Body of pancreas (tissue), 4 donors: ENCODE measurements around the gene FAM43A. TPM values are rescaled to one million over a fixed set of nuclear protein-coding genes. Genes with fewer than 3 reads are reported as not detected.

ENCODE experiments used
- ATAC-seq: fragments of 150-250 bp; one replicate; pipeline ENCODE4 v1.9.1; 2016
- DNase-seq, 4 donors: peaks; one replicate each; pipeline ENCODE4 v3.0.0-alpha.2; 2019
- H3K27ac ChIP-seq, 4 donors: fragments of 200-600 bp; sonication (generic); 1 replicate in 3 of 4; 2 replicates in 1 of 4; pipeline versions ENCODE4 v1.5.1 to v1.6.1; 2016 to 2019; ENCODE audit warnings: mild to moderate bottlenecking in 1 of 4, mixed read lengths in 1 of 4, moderate library complexity in 1 of 4
- H3K27me3 ChIP-seq, 2 donors: fragments of 200-600 bp; sonication (generic); one replicate each; pipeline ENCODE4 v1.6.0; 2016; ENCODE audit warnings: mild to moderate bottlenecking in 1 of 2
- H3K36me3 ChIP-seq, 2 donors: fragments of 200-600 bp; sonication (generic); replicated peaks in 1 of 2; 2 replicates each; pipeline ENCODE4 v1.5.1; 2016; ENCODE audit warnings: low read depth in 2 of 2; ENCODE audit not compliant: insufficient read depth in 1 of 2
- H3K4me1 ChIP-seq: fragments of 200-600 bp; sonication (generic); one replicate; pipeline ENCODE4 v1.6.0; 2016
- H3K4me3 ChIP-seq, 2 donors: fragments of 200-600 bp; sonication (generic); 1 replicate in 1 of 2; 2 replicates in 1 of 2; pipeline ENCODE4 v1.5.1; 2016 to 2019
- H3K9me3 ChIP-seq, 3 donors: fragments of 200-600 bp; sonication (generic); 1 replicate in 2 of 3; 2 replicates in 1 of 3; pipeline ENCODE4 v1.5.1; 2016
- CTCF ChIP-seq, 7 experiments: fragments of 450-650 bp in 4 of 7; fragments of 200-600 bp in 3 of 7; sonication (generic) in 3 of 7; IDR thresholded peaks; one replicate each; pipeline ENCODE4 v1.5.1; 2016 to 2019; ENCODE audit warnings: antibody characterized with exemption in 7 of 7
- POLR2A ChIP-seq, 3 donors: fragments of 450-650 bp; IDR thresholded peaks; one replicate each; pipeline ENCODE4 v1.6.1; 2016; ENCODE audit warnings: antibody characterized with exemption in 3 of 3, mild to moderate bottlenecking in 2 of 3
- WGBS, 2 donors: methylation state at CpG; one replicate each; pipeline ENCODE4 v1.1.5; 2017; 5-methylcytosine and 5-hydroxymethylcytosine counted together
- intact Hi-C: fragments of 100-400 bp; cut with DNase I; formaldehyde crosslinking; loops from one replicate; pipeline ENCODE4 v1.15.1; 2023
- total RNA-seq, 2 donors: library from RNA; depleted of rRNA; stranded (reverse); fragments of >200 nt; gene quantifications; one replicate each; pipeline ENCODE4 v1.1.0, GENCODE V29; 2016

Gene FAM43A
- total RNA-seq, 2 donors from 2014 or later, result 5.2 to 5.3 TPM

DNA sequence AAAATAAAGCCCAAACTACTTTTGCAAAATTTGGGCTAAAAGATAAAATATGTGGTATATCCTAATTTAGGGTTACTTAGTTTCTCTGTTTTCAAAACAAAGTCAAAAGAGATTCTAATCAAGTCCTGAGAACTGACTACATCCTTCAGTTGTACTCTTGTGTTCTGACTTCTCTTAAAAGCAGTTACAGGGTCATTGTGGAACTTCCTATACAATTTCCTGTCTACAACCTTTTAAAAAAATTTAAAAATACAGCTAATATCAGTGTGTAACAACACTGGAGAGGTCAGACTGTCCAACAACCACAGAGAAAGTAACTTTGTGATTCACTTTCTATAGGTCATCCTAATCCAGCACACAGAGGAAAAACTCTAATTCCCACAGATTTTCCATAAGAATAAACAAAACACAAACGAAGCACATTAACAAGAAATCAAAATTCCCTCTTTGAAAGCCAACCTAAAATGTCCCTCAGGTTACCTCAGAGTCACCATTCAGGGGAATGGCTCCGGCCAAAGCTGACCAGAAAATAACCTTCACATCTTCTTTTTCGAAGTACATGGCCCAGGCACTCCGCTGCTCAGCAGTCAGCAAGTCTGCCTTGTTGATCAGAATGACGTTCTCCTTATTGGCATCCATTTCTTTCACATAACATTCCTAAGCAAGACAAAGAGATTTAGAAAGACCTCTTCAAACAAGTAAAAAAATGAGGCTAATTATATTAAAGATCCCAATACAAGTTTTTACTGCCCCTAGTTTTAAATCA lies 27.0 kb upstream of the FAM43A start:
- H3K4me3 ChIP-seq, result no peak overlapping the region
- H3K27ac ChIP-seq, result no peak overlapping the region
- TF ChIP-seq CTCF (IDR thresholded peaks at IDR 0.05) (no peak), POLR2A (IDR thresholded peaks at IDR 0.05) (no peak)
- H3K36me3 ChIP-seq, result peaks cover 0 to 9% of the 10 kb centered on the region in 2 donors
- 78 to 80% methylated on average over 5 of the region's 5 CpGs for WGBS, 2 donors
- no peaks in the 10 kb centered on the region for H3K9me3 ChIP-seq
- intact Hi-C loops, result no loop called here
- H3K4me1 ChIP-seq, result no peaks in the 10 kb centered on the region
- DNase-seq (no peak), ATAC-seq (no peak)
- no peaks in the 10 kb centered on the region for H3K27me3 ChIP-seq

DNA sequence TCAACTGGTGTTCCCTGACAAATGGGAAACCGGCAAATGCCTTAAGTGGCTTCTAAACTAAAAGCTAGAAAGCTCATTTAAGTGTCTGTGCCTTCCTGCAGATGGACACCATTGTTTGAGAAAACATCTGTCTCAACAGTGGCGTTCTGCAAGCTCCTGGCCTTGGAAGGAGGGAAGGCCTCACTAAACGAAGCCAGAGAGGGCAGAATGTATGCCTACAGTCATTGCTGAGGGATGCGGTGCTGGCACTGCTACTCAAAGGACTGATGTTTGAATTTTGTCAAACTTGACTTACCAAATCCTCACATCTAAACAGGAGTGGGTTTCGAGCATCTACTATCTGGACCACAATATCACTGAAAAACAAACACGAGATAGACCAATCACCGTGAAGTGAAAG lies 25.9 kb upstream of the FAM43A start:
- Histone ChIP-seq H3K4me3 (no peak overlapping the region), H3K4me1 (no peaks in the 10 kb centered on the region), H3K27me3 (no peaks in the 10 kb centered on the region), H3K27ac (no peak overlapping the region), H3K36me3 (peaks cover 0 to 8% of the 10 kb centered on the region in 2 donors), H3K9me3 (no peaks in the 10 kb centered on the region)
- no peak for ATAC-seq
- DNase-seq, result no peak
- 78 to 82% methylated on average over 7 of the region's 7 CpGs for WGBS, 2 donors
- TF ChIP-seq POLR2A (IDR thresholded peaks at IDR 0.05), result no peak
- TF ChIP-seq CTCF (IDR thresholded peaks at IDR 0.05), result no peak
- intact Hi-C loops, result no loop called here

DNA sequence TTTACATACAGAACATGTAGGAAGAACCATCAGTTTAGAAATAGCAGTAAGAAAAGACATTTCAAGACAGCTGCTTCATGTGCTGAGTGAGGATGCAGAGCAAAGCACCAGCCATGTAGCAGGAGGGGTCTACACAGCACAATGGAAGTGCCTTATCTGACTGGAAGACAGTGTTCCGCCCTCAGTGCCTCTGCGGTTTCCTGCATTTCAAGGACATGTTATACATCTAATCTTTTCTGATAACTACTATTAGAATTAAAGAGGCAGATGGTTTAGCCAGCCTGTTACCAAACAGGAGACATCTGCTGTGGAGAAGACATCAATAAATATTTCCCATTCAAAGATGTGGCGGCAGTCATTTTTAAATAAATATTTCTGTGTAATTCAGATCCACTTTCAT lies 24.3 kb upstream of the FAM43A start:
- peaks cover 0 to 18% of the 10 kb centered on the region in 2 donors for H3K36me3 ChIP-seq
- no peaks in the 10 kb centered on the region for H3K27me3 ChIP-seq
- H3K4me1 ChIP-seq, result no peaks in the 10 kb centered on the region
- DNase-seq (no peak), ATAC-seq (no peak)
- intact Hi-C loops, result no loop called here
- no peaks in the 10 kb centered on the region for H3K9me3 ChIP-seq
- no peak overlapping the region for H3K27ac ChIP-seq
- no peak for TF ChIP-seq CTCF (IDR thresholded peaks at IDR 0.05)
- TF ChIP-seq POLR2A (IDR thresholded peaks at IDR 0.05), result no peak
- WGBS, 2 donors, result 35 to 54% methylated on average over 3 of the region's 3 CpGs
- H3K4me3 ChIP-seq, result no peak overlapping the region

GRCh38 chr3:194661946-194662345 lies 23.7 kb upstream of the FAM43A start:
- peaks cover 0 to 18% of the 10 kb centered on the region in 2 donors for H3K36me3 ChIP-seq
- no peak for ATAC-seq

More at GRCh38 chr3:194661946-194662345, 23.7 kb upstream of the FAM43A start:
- no peak for TF ChIP-seq POLR2A (IDR thresholded peaks at IDR 0.05)
- no peak for TF ChIP-seq CTCF (IDR thresholded peaks at IDR 0.05)
- Histone ChIP-seq H3K27me3 (no peaks in the 10 kb centered on the region), H3K27ac (no peak overlapping the region), H3K4me3 (no peak overlapping the region), H3K9me3 (no peaks in the 10 kb centered on the region), H3K4me1 (no peaks in the 10 kb centered on the region)
- DNase-seq, result no peak
- WGBS, 2 donors, result 73 to 81% methylated on average over 6 of the region's 6 CpGs
- intact Hi-C loops, result no loop called here
